A673 (cell line): ENCODE data around the gene CDX1. TPM values are rescaled to one million over a fixed set of nuclear protein-coding genes. Genes with fewer than 3 reads are reported as not detected.

Experiments
- BruUV-seq: library from RNA; stranded (reverse); fragments of 400-500 nt; replicated peaks from 2 replicates; lab custom pipeline; 2021; lab: Mats Ljungman, UMichigan
- CTCF ChIA-PET: fragments of 300-600 bp; sonication (Branson Sonifier 250); formaldehyde crosslinking; loops from one replicate; lab custom pipeline; 2022; ENCODE audit warnings: antibody characterized with exemption; lab: Charles Lee
- POLR2A ChIA-PET: fragments of 300-600 bp; sonication (Branson Sonifier 250); formaldehyde crosslinking; loops from one replicate; lab custom pipeline; 2022; ENCODE audit warnings: antibody characterized with exemption; ENCODE audit not compliant: low non-redundant PET; lab: Charles Lee
- DNase-seq: peaks from one replicate; pipeline ENCODE4 v3.0.0-alpha.2; 2015; ENCODE audit warnings: low spot score
- H3K27ac ChIP-seq: fragments of 200-600 bp; sonication (generic); 2 replicates; pipeline ENCODE4 v1.5.1; 2016; ENCODE audit warnings: mixed run types, low read depth, mild to moderate bottlenecking, mixed read lengths, antibody characterized with exemption, low read length; ENCODE audit not compliant: poor library complexity, severe bottlenecking
- H3K27me3 ChIP-seq: fragments of 200-600 bp; sonication (generic); replicated peaks from 2 replicates; pipeline ENCODE4 v1.6.1; 2017; ENCODE audit warnings: mixed run types, low read depth, mild to moderate bottlenecking, mixed read lengths, antibody characterized with exemption, low read length; ENCODE audit not compliant: insufficient read depth, poor library complexity
- H3K36me3 ChIP-seq: fragments of 200-600 bp; sonication (generic); 2 replicates; pipeline ENCODE4 v1.6.1; 2016; ENCODE audit warnings: mixed run types, mild to moderate bottlenecking, mixed read lengths, antibody characterized with exemption, low read length; ENCODE audit not compliant: insufficient read depth, poor library complexity, severe bottlenecking
- H3K4me1 ChIP-seq: fragments of 200-600 bp; sonication (generic); 2 replicates; pipeline ENCODE4 v1.6.1; 2017; ENCODE audit warnings: mixed run types, mild to moderate bottlenecking, mixed read lengths, antibody characterized with exemption, low read length; ENCODE audit not compliant: insufficient read depth, poor library complexity, severe bottlenecking
- H3K4me3 ChIP-seq: fragments of 200-600 bp; sonication (generic); 2 replicates; pipeline ENCODE4 v1.5.1; 2016; ENCODE audit warnings: low read depth, mixed run types, mild to moderate bottlenecking, mixed read lengths, low read length; ENCODE audit not compliant: poor library complexity, severe bottlenecking
- H3K9me3 ChIP-seq: fragments of 200-600 bp; sonication (generic); 2 replicates; pipeline ENCODE4 v1.6.1; 2016; ENCODE audit warnings: mixed run types, low read depth, mild to moderate bottlenecking, mixed read lengths, antibody characterized with exemption, low read length; ENCODE audit not compliant: poor library complexity, severe bottlenecking
- EZH2 ChIP-seq: fragments of 200-600 bp; sonication (generic); IDR thresholded peaks from 2 replicates; pipeline ENCODE4 v1.6.1; 2017; ENCODE audit warnings: borderline replicate concordance, low read depth, mild to moderate bottlenecking, mixed read lengths, antibody characterized with exemption, low read length; ENCODE audit not compliant: poor library complexity, severe bottlenecking
- intact Hi-C: fragments of 100-400 bp; cut with micrococcal nuclease; formaldehyde crosslinking; loops from one replicate; pipeline ENCODE4 v1.10.0; 2022; ENCODE audit not compliant: unreplicated experiment
- total RNA-seq: library from RNA; stranded (reverse); gene quantifications from 2 replicates; pipeline ENCODE4 v1.2.3, GENCODE V29; 2021
- TF ChIP-seq, protein P1 (sequence below): fragments of 300-800, 200-600 bp; sonication (generic); conservative IDR thresholded peaks from 2 replicates; pipeline ENCODE4 v1.5.1; 2017; ENCODE audit warnings: low read depth, mild to moderate bottlenecking, antibody characterized with exemption, low read length, moderate library complexity, mixed read lengths

The CDX1 gene
- total RNA-seq, 1 experiment from 2014 or later: not detected

DNA sequence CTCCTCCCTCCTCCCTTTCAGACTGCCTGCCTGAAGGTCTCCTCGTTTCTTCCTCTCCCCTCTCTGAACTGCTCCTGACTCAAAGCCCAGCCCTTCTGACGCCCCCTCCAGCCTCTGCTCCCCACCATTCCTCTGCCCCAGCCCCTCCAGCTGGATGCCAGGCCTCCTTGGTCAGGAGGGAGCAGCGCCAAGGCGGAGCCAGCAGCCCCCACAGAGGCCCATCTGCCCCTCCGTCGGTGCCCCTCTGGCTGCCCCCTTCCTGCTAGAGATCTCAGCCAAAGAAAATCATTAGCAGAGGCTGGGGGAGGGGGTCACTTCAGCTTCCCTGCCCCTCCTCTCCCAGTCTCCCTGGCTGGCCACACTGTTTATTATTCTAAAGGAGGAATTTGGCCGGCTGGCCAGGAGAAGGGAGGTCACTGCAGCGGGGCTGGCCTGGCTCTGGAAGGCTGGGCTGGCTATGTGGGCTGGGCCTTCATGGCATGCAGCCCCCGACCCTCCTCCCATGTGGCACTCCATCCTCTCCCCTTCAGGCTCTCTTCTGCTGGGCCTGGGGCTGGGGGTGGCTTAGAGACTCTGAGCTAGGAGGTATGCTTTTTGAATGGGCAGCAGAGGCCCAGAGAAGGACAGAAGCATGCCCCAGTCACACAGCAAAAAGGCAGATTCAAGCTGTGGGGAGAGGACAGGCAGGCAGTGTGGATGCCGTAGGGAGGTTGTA, 27.9 kb upstream of the CDX1 start:
- TF ChIP-seq, protein P1, sequence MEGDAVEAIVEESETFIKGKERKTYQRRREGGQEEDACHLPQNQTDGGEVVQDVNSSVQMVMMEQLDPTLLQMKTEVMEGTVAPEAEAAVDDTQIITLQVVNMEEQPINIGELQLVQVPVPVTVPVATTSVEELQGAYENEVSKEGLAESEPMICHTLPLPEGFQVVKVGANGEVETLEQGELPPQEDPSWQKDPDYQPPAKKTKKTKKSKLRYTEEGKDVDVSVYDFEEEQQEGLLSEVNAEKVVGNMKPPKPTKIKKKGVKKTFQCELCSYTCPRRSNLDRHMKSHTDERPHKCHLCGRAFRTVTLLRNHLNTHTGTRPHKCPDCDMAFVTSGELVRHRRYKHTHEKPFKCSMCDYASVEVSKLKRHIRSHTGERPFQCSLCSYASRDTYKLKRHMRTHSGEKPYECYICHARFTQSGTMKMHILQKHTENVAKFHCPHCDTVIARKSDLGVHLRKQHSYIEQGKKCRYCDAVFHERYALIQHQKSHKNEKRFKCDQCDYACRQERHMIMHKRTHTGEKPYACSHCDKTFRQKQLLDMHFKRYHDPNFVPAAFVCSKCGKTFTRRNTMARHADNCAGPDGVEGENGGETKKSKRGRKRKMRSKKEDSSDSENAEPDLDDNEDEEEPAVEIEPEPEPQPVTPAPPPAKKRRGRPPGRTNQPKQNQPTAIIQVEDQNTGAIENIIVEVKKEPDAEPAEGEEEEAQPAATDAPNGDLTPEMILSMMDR: no peak
- TF ChIP-seq EZH2: no peak
- POLR2A ChIA-PET: no interaction called here
- H3K27ac ChIP-seq: peak overlapping the region; percentile 51
- H3K36me3 ChIP-seq: no peaks in the 10 kb centered on the region
- no peak for DNase-seq
- intact Hi-C loops: no loop called here
- CTCF ChIA-PET: no interaction called here
- no peak overlapping the region for H3K4me3 ChIP-seq
- BruUV-seq: no TSS peak
- H3K4me1 ChIP-seq: peaks cover 35% of the 10 kb centered on the region
- H3K27me3 ChIP-seq: no peaks in the 10 kb centered on the region
- H3K9me3 ChIP-seq: no peaks in the 10 kb centered on the region

DNA sequence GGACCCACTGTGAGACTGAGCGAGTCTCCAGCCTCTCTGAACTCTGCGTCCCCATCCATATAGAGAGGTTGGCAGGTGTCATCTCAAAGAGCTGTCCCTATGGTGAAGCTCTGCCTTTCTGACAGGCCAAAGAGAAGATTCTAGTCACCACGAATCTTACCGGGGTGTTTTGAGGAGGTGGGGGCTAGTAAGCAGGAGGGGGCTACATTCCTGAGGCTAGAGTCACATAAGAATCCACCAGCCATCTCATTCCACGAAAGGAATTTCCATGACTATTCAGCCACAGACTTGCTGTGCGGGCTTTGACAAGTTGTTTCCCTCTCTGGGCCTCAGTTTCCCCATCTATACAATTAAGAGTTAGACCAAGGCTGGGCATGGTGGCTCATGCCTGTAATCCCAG, 27.2 kb upstream of the CDX1 start:
- H3K4me3 ChIP-seq: no peak overlapping the region

DNA sequence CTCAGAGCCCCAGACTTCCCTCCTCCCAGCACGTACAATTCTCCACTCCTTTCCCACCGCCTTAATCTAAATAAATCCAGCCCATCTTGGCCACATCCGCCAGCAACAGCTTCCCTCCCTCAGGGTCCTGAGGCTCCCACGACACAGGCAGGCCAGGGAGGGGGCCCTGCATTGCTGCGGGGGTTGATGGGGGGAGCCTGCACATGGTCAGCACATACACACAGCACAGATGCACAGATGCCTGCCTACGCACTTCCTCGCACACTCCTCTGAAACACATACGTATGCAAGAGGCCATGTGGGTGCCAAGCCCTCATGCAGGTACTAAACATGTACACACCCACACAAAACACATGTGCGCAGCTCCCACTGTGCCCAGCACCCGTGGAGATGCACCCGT, 25.7 kb upstream of the CDX1 start:
- H3K4me1 ChIP-seq: peaks cover 54% of the 10 kb centered on the region
- no TSS peak for BruUV-seq
- intact Hi-C loops: loop anchor here (5.0 kb wide), 1 partner anchor 216 kb away; the partner anchor contains the start of gene TCOF1
- no peaks in the 10 kb centered on the region for H3K36me3 ChIP-seq
- H3K27ac ChIP-seq: peak overlapping the region; percentile 37
- no peaks in the 10 kb centered on the region for H3K9me3 ChIP-seq
- no peak overlapping the region for H3K4me3 ChIP-seq
- TF ChIP-seq, protein P1: no peak
- no peak for TF ChIP-seq EZH2
- H3K27me3 ChIP-seq: no peaks in the 10 kb centered on the region
- ChIA-PET POLR2A (no interaction called here), CTCF (no interaction called here)
- DNase-seq: no peak

More for the DNA sequence above, 27.2 kb upstream of the CDX1 start:
- no peak for TF ChIP-seq EZH2
- TF ChIP-seq, protein P1: no peak
- no peaks in the 10 kb centered on the region for H3K9me3 ChIP-seq
- H3K4me1 ChIP-seq: peaks cover 41% of the 10 kb centered on the region
- CTCF ChIA-PET: no interaction called here
- H3K27me3 ChIP-seq: no peaks in the 10 kb centered on the region
- BruUV-seq: no TSS peak
- intact Hi-C loops: no loop called here
- H3K36me3 ChIP-seq: no peaks in the 10 kb centered on the region
- DNase-seq: no peak
- H3K27ac ChIP-seq: no peak overlapping the region
- POLR2A ChIA-PET: no interaction called here
